HCT116 (cell line): ENCODE data around the gene KIAA1549. TPM values are rescaled to one million over a fixed set of nuclear protein-coding genes. Genes with fewer than 3 reads are reported as not detected.

Experiments
- ATAC-seq: fragments of 200-7000 bp; cut with Tn5 transposase; 2 replicates; pipeline ENCODE4 v1.9.1; 2020; ENCODE audit warnings: mild to moderate bottlenecking, moderate library complexity
- BruUV-seq: library from RNA; stranded (reverse); fragments of 400-500 nt; replicated peaks from 2 replicates; lab custom pipeline; 2021; lab: Mats Ljungman, UMichigan
- CTCF ChIA-PET: fragments of 300-600 bp; sonication (Branson Sonifier 250); formaldehyde crosslinking; loops from one replicate; lab custom pipeline; 2021; ENCODE audit warnings: antibody characterized with exemption; lab: Charles Lee
- POLR2A ChIA-PET: fragments of 300-600, 350-600 bp; sonication (Branson Sonifier 250); formaldehyde crosslinking; loops from one replicate; lab custom pipeline; 2021; ENCODE audit warnings: antibody characterized with exemption; lab: Charles Lee
- RAD21 ChIA-PET, 2 experiments: fragments of 300-600 bp; sonication (Branson Sonifier 250); formaldehyde crosslinking; loops; one replicate each; lab custom pipeline; 2023; ENCODE audit warnings: low total read pairs in 2 of 2; ENCODE audit not compliant: uncharacterized antibody in 2 of 2, unreplicated experiment in 2 of 2, low non-redundant PET in 1 of 2; lab: Charles Lee
- DNase-seq: peaks from one replicate; pipeline ENCODE4 v3.0.0-alpha.2; 2010; ENCODE audit warnings: low read depth, low spot score
- H2AFZ ChIP-seq: fragments of 200-600 bp; shearing (Covaris generic), sonication (generic); 2 replicates; pipeline ENCODE4 v1.6.1; 2017; ENCODE audit warnings: low read depth, mixed run types, mixed read lengths, antibody characterized with exemption, low read length; ENCODE audit not compliant: poor library complexity, severe bottlenecking
- H3K27ac ChIP-seq: 2 replicates; pipeline ENCODE4 v1.5.1; 2012; ENCODE audit warnings: low read depth, low read length
- H3K27me3 ChIP-seq: fragments of 200-600 bp; sonication (generic); 2 replicates; pipeline ENCODE4 v1.6.1; 2016; ENCODE audit warnings: mixed run types, low read length, mixed read lengths; ENCODE audit not compliant: insufficient read depth
- H3K36me3 ChIP-seq, 2 experiments: fragments of 200-500 bp in 1 of 2; fragments of 200-600 bp in 1 of 2; sonication (Bioruptor generic) in 1 of 2; sonication (generic) in 1 of 2; 2 replicates each; pipeline versions ENCODE4 v1.5.1 to v1.6.1; 2014 to 2016; ENCODE audit warnings: low read length in 2 of 2, inconsistent platforms in 1 of 2, mixed read lengths in 1 of 2, mixed run types in 1 of 2; ENCODE audit not compliant: insufficient read depth in 2 of 2, control insufficient read depth in 1 of 2
- H3K4me1 ChIP-seq, 2 experiments: fragments of 200-600 bp in 1 of 2; sonication (generic) in 1 of 2; 2 replicates each; pipeline versions ENCODE4 v1.5.1 to v1.6.1; 2012 to 2017; ENCODE audit warnings: low read length in 2 of 2, inconsistent platforms in 1 of 2, mild to moderate bottlenecking in 1 of 2, mixed read lengths in 1 of 2, mixed run types in 1 of 2, moderate library complexity in 1 of 2; ENCODE audit not compliant: insufficient read depth in 2 of 2, control insufficient read depth in 1 of 2
- H3K4me2 ChIP-seq: fragments of 200-600 bp; sonication (generic); 2 replicates; pipeline ENCODE4 v1.6.1; 2017; ENCODE audit warnings: mixed run types, low read length, mixed read lengths
- H3K4me3 ChIP-seq, 2 experiments: fragments of 200-600 bp in 1 of 2; sonication (generic) in 1 of 2; replicated peaks in 1 of 2; 2 replicates each; pipeline ENCODE4 v1.5.1; 2011 to 2016; ENCODE audit warnings: low read length in 2 of 2, control low read depth in 1 of 2, low read depth in 1 of 2, mild to moderate bottlenecking in 1 of 2, mixed read lengths in 1 of 2, mixed run types in 1 of 2
- H3K79me2 ChIP-seq: fragments of 200-600 bp; sonication (generic); 2 replicates; pipeline ENCODE4 v1.6.1; 2017; ENCODE audit warnings: mild to moderate bottlenecking, mixed run types, low read length, moderate library complexity, mixed read lengths; ENCODE audit not compliant: insufficient read depth
- H3K9ac ChIP-seq: fragments of 200-600 bp; sonication (generic); 2 replicates; pipeline ENCODE4 v1.6.1; 2016; ENCODE audit warnings: low read length, mixed read lengths
- H3K9me2 ChIP-seq: fragments of 200-600 bp; sonication (generic), shearing (Covaris generic); 2 replicates; pipeline ENCODE4 v1.6.1; 2017; ENCODE audit warnings: mixed run types, mild to moderate bottlenecking, moderate library complexity; ENCODE audit not compliant: insufficient read depth
- H3K9me3 ChIP-seq, 2 experiments: fragments of 200-500 bp in 1 of 2; fragments of 200-600 bp in 1 of 2; sonication (Bioruptor generic) in 1 of 2; sonication (generic) in 1 of 2; 2 replicates each; pipeline ENCODE4 v1.6.1; 2014 to 2017; ENCODE audit warnings: low read length in 2 of 2, mixed read lengths in 2 of 2, inconsistent platforms in 1 of 2, low read depth in 1 of 2, mild to moderate bottlenecking in 1 of 2, mixed run types in 1 of 2, moderate library complexity in 1 of 2; ENCODE audit not compliant: control insufficient read depth in 1 of 2, insufficient read depth in 1 of 2
- H4K20me1 ChIP-seq: fragments of 200-600 bp; sonication (generic), shearing (Covaris generic); 2 replicates; pipeline ENCODE4 v1.6.1; 2017; ENCODE audit warnings: mixed run types, mild to moderate bottlenecking, moderate library complexity; ENCODE audit not compliant: insufficient read depth
- CEBPB ChIP-seq: IDR thresholded peaks from 2 replicates; pipeline ENCODE4 v1.6.1; 2012; ENCODE audit warnings: low read depth
- EZH2 ChIP-seq: fragments of 200-600 bp; sonication (generic); IDR thresholded peaks from 2 replicates; pipeline ENCODE4 v1.6.1; 2017; ENCODE audit warnings: antibody characterized with exemption, mixed run types
- EZH2phosphoT487 ChIP-seq: fragments of 200-600 bp; IDR thresholded peaks from 2 replicates; pipeline ENCODE4 v1.6.1; 2018; ENCODE audit warnings: antibody characterized with exemption, borderline replicate concordance
- RAD21 ChIP-seq: IDR thresholded peaks from 2 replicates; pipeline ENCODE4 v1.6.1; 2012; ENCODE audit warnings: low read depth, mild to moderate bottlenecking
- SRF ChIP-seq: IDR thresholded peaks from 2 replicates; pipeline ENCODE4 v1.6.1; 2012; ENCODE audit warnings: low read depth
- intact Hi-C: fragments of 100-400 bp; cut with micrococcal nuclease; formaldehyde crosslinking; loops from 2 replicates; pipeline ENCODE4 v1.10.0; 2022
- total RNA-seq: library from RNA; stranded (reverse); gene quantifications from one replicate; pipeline ENCODE4 v1.2.1, GENCODE V29; 2021; ENCODE audit not compliant: unreplicated experiment
- TF ChIP-seq, protein P1 (sequence below): IDR thresholded peaks from 2 replicates; pipeline ENCODE4 v1.6.1; 2012; ENCODE audit warnings: low read depth
- TF ChIP-seq, protein P2 (sequence below), 3 experiments: fragments of 200-600 bp in 1 of 3; sonication (generic) in 1 of 3; IDR thresholded peaks in 2 of 3; conservative IDR thresholded peaks in 1 of 3; 2 replicates each; pipeline ENCODE4 v1.5.1; 2012 to 2017; ENCODE audit warnings: low read depth in 2 of 3, low read length in 2 of 3, antibody characterized with exemption in 1 of 3, borderline replicate concordance in 1 of 3, control low read depth in 1 of 3, mild to moderate bottlenecking in 1 of 3, mixed read lengths in 1 of 3, mixed run types in 1 of 3, moderate library complexity in 1 of 3; ENCODE audit not compliant: insufficient read depth in 1 of 3
- TF ChIP-seq, protein P3 (sequence below): IDR thresholded peaks from 2 replicates; pipeline ENCODE4 v1.6.1; 2012

KIAA1549 gene
- total RNA-seq, 1 experiment from 2014 or later: 3.9 TPM

DNA sequence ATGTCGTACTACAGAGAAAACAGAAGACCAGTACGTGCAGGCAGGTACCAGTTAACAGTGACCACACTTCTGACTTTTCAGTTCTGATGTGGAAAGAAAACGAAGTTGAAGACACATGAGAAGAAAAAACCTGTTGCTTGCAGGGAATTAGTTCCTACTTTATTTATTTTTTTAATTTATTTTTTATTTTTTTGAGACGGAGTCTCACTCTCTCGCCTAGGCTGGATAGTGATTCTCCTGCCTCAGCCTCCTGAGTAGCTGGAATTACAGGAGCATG, 109.4 kb downstream of the KIAA1549 start:
- no peak for TF ChIP-seq EZH2phosphoT487
- TF ChIP-seq, protein P1, sequence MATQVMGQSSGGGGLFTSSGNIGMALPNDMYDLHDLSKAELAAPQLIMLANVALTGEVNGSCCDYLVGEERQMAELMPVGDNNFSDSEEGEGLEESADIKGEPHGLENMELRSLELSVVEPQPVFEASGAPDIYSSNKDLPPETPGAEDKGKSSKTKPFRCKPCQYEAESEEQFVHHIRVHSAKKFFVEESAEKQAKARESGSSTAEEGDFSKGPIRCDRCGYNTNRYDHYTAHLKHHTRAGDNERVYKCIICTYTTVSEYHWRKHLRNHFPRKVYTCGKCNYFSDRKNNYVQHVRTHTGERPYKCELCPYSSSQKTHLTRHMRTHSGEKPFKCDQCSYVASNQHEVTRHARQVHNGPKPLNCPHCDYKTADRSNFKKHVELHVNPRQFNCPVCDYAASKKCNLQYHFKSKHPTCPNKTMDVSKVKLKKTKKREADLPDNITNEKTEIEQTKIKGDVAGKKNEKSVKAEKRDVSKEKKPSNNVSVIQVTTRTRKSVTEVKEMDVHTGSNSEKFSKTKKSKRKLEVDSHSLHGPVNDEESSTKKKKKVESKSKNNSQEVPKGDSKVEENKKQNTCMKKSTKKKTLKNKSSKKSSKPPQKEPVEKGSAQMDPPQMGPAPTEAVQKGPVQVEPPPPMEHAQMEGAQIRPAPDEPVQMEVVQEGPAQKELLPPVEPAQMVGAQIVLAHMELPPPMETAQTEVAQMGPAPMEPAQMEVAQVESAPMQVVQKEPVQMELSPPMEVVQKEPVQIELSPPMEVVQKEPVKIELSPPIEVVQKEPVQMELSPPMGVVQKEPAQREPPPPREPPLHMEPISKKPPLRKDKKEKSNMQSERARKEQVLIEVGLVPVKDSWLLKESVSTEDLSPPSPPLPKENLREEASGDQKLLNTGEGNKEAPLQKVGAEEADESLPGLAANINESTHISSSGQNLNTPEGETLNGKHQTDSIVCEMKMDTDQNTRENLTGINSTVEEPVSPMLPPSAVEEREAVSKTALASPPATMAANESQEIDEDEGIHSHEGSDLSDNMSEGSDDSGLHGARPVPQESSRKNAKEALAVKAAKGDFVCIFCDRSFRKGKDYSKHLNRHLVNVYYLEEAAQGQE: no peak
- TF ChIP-seq, protein P2, sequence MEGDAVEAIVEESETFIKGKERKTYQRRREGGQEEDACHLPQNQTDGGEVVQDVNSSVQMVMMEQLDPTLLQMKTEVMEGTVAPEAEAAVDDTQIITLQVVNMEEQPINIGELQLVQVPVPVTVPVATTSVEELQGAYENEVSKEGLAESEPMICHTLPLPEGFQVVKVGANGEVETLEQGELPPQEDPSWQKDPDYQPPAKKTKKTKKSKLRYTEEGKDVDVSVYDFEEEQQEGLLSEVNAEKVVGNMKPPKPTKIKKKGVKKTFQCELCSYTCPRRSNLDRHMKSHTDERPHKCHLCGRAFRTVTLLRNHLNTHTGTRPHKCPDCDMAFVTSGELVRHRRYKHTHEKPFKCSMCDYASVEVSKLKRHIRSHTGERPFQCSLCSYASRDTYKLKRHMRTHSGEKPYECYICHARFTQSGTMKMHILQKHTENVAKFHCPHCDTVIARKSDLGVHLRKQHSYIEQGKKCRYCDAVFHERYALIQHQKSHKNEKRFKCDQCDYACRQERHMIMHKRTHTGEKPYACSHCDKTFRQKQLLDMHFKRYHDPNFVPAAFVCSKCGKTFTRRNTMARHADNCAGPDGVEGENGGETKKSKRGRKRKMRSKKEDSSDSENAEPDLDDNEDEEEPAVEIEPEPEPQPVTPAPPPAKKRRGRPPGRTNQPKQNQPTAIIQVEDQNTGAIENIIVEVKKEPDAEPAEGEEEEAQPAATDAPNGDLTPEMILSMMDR (IDR thresholded peaks at IDR 0.05 in 2 of 3, conservative IDR thresholded peaks at IDR 0.05 in 1 of 3; ENCODE audit: borderline replicate concordance in 1 of 3, insufficient read depth in 1 of 3, low read depth in 2 of 3, low read length in 2 of 3): no peak
- no peak for TF ChIP-seq RAD21
- TF ChIP-seq, protein P3, sequence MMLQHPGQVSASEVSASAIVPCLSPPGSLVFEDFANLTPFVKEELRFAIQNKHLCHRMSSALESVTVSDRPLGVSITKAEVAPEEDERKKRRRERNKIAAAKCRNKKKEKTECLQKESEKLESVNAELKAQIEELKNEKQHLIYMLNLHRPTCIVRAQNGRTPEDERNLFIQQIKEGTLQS: no peak
- TF ChIP-seq SRF: no peak
- TF ChIP-seq CEBPB: no peak
- no peak for TF ChIP-seq EZH2
- TF ChIP-seq, all 23 proteins: peak for 0
- H3K4me3 ChIP-seq: no peak overlapping the region
- 0 out of 4 replicates have a peak, but pooled peaks cover 0 to 4% of the 10 kb centered on the region in 2 experiments for H3K36me3 ChIP-seq
- intact Hi-C loops: no loop called here
- H3K27ac ChIP-seq: no peak overlapping the region
- H3K9me3 ChIP-seq: no peaks in the 10 kb centered on the region
- H3K27me3 ChIP-seq: no peaks in the 10 kb centered on the region
- no peak overlapping the region for H2AFZ ChIP-seq
- RAD21 ChIA-PET: no interaction called here
- H3K9ac ChIP-seq: no peak overlapping the region
- no peak for DNase-seq
- CTCF ChIA-PET: no interaction called here
- peaks cover 9 to 16% of the 10 kb centered on the region in 2 experiments for H3K4me1 ChIP-seq
- no peaks in the 10 kb centered on the region for H3K79me2 ChIP-seq
- H3K9me2 ChIP-seq: no peaks in the 10 kb centered on the region
- no peak for ATAC-seq
- BruUV-seq: no TSS peak
- no peaks in the 10 kb centered on the region for H4K20me1 ChIP-seq
- H3K4me2 ChIP-seq: no peak overlapping the region
- POLR2A ChIA-PET: no interaction called here
